ENCODE measurements around the gene MBD5. TPM values are rescaled to one million over a fixed set of nuclear protein-coding genes. Genes with fewer than 3 reads are reported as not detected.

The MBD5 gene
- total and polyA plus RNA-seq, 4 donors = 2.0 to 15.9 (median 9.5) TPM

- H3K27me3 ChIP-seq (ENCODE audit: control insufficient read depth in 4 of 4, insufficient read depth in 4 of 4, low read length in 3 of 4) = no peaks in the 10 kb centered on the region
- no peak for TF ChIP-seq RAD21 (IDR thresholded peaks at IDR 0.05)
- TF ChIP-seq TAF1 (conservative IDR thresholded peaks at IDR 0.05) = no peak
- TF ChIP-seq JUND (IDR thresholded peaks at IDR 0.05) = no peak
- TF ChIP-seq EGR1 (IDR thresholded peaks at IDR 0.05; ENCODE audit: low read depth in 2 of 2) = no peak
- TF ChIP-seq MAX (IDR thresholded peaks at IDR 0.05) = no peak
- TF ChIP-seq FOXA1 (IDR thresholded peaks at IDR 0.05) = no peak
- TF ChIP-seq ATF3 (IDR thresholded peaks at IDR 0.05) = no peak
- TF ChIP-seq RXRA (IDR thresholded peaks at IDR 0.05) = no peak
- no peak for TF ChIP-seq HNF4G (IDR thresholded peaks at IDR 0.05)
- TF ChIP-seq NR2F2 (IDR thresholded peaks at IDR 0.05) = no peak
- no peak for TF ChIP-seq ZBTB33 (IDR thresholded peaks at IDR 0.05)
- TF ChIP-seq FOXA2 (IDR thresholded peaks at IDR 0.05) = no peak
- TF ChIP-seq REST (IDR thresholded peaks at IDR 0.05) = no peak
- no peaks in the 10 kb centered on the region for H3K36me3 ChIP-seq (ENCODE audit: control insufficient read depth in 4 of 4, insufficient read depth in 3 of 4, low read depth in 1 of 4, low read length in 3 of 4)
- H3K4me3 ChIP-seq (ENCODE audit: low read depth in 1 of 3, low read length in 3 of 3) = no peak overlapping the region
- no peaks in the 10 kb centered on the region for H3K9me3 ChIP-seq (ENCODE audit: control insufficient read depth in 4 of 4, low read length in 3 of 4)
- DNase-seq (ENCODE audit: low spot score) = no peak
- H3K27ac ChIP-seq (ENCODE audit: low read depth in 1 of 2, low read length in 2 of 2) = no peak overlapping the region
- no peak overlapping the region for H3K9ac ChIP-seq (ENCODE audit: low read depth in 1 of 2, low read length in 2 of 2)
- 77% methylated on average over 4 of the region's 4 CpGs for WGBS
- no peaks in the 10 kb centered on the region for H3K4me1 ChIP-seq (ENCODE audit: control insufficient read depth in 4 of 4, insufficient read depth in 4 of 4, low read length in 3 of 4)
These were observed 462.8 kb downstream of the MBD5 start for GRCh38 chr2:148483665-148484064.

GRCh38 chr2:148484066-148484465 is 463.2 kb downstream of the MBD5 start:
- WGBS = 36% methylated on average over 1 of the region's 1 CpG
- DNase-seq (ENCODE audit: low spot score) = no peak
- no peak for TF ChIP-seq MAX (IDR thresholded peaks at IDR 0.05)
- no peak for TF ChIP-seq REST (IDR thresholded peaks at IDR 0.05)
- Histone ChIP-seq H3K27me3 (ENCODE audit: control insufficient read depth in 4 of 4, insufficient read depth in 4 of 4, low read length in 3 of 4) (no peaks in the 10 kb centered on the region), H3K27ac (ENCODE audit: low read depth in 1 of 2, low read length in 2 of 2) (no peak overlapping the region), H3K9me3 (ENCODE audit: control insufficient read depth in 4 of 4, low read length in 3 of 4) (no peaks in the 10 kb centered on the region), H3K4me1 (ENCODE audit: control insufficient read depth in 4 of 4, insufficient read depth in 4 of 4, low read length in 3 of 4) (no peaks in the 10 kb centered on the region), H3K4me3 (ENCODE audit: low read depth in 1 of 3, low read length in 3 of 3) (no peak overlapping the region), H3K9ac (ENCODE audit: low read depth in 1 of 2, low read length in 2 of 2) (no peak overlapping the region), H3K36me3 (ENCODE audit: control insufficient read depth in 4 of 4, insufficient read depth in 3 of 4, low read depth in 1 of 4, low read length in 3 of 4) (no peaks in the 10 kb centered on the region)

Measured in liver (tissue), 9 donors.